WTC11 (cell line): ENCODE data around the gene TRAPPC4. TPM values are rescaled to one million over a fixed set of nuclear protein-coding genes. Genes with fewer than 3 reads are reported as not detected.

ENCODE experiments used
- ATAC-seq: fragments of 200-7000 bp; cut with Tn5 transposase; 2 replicates; pipeline ENCODE4 v1.10.0; 2021; ENCODE audit warnings: mild to moderate bottlenecking, moderate library complexity
- CTCF ChIA-PET: fragments of 300-600 bp; sonication (Branson Sonifier 250); formaldehyde crosslinking; loops from one replicate; lab custom pipeline; 2021; ENCODE audit warnings: antibody characterized with exemption; lab: Charles Lee
- POLR2A ChIA-PET: fragments of 350-600 bp; sonication (Branson Sonifier 250); formaldehyde crosslinking; loops from one replicate; lab custom pipeline; 2021; ENCODE audit warnings: antibody characterized with exemption; lab: Charles Lee
- DNase-seq: peaks from one replicate; pipeline ENCODE4 v3.0.0; 2021; ENCODE audit warnings: low spot score
- H3K27ac Mint-ChIP-seq: 2 replicates; pipeline ENCODE4 v1.8.0; 2021; ENCODE audit warnings: mixed read lengths
- H3K27me3 Mint-ChIP-seq: 2 replicates; pipeline ENCODE4 v1.8.0; 2021; ENCODE audit warnings: low read depth, mild to moderate bottlenecking, moderate library complexity, mixed read lengths
- H3K36me3 Mint-ChIP-seq: 2 replicates; pipeline ENCODE4 v1.8.0; 2021; ENCODE audit warnings: mixed read lengths
- H3K4me1 Mint-ChIP-seq: 2 replicates; pipeline ENCODE4 v1.8.0; 2022; ENCODE audit warnings: mixed read lengths
- H3K4me3 Mint-ChIP-seq: 2 replicates; pipeline ENCODE4 v1.8.0; 2021; ENCODE audit warnings: mild to moderate bottlenecking, moderate library complexity, mixed read lengths
- H3K9me3 Mint-ChIP-seq: 2 replicates; pipeline ENCODE4 v1.8.0; 2021; ENCODE audit warnings: mixed read lengths
- E2F5 ChIP-seq: sonication (generic); formaldehyde crosslinking; IDR thresholded peaks from 2 replicates; pipeline ENCODE4 v1.8.1; 2022; ENCODE audit warnings: mild to moderate bottlenecking, moderate library complexity, missing genetic modification reagents
- EMX1 ChIP-seq: fragments of 250-450 bp; sonication (Bioruptor Pico); IDR thresholded peaks from 2 replicates; pipeline ENCODE4 v1.8.0; 2021; ENCODE audit warnings: mild to moderate bottlenecking
- ETV6 ChIP-seq: sonication (generic); formaldehyde crosslinking; IDR thresholded peaks from 2 replicates; pipeline ENCODE4 v1.8.1; 2022; ENCODE audit warnings: mild to moderate bottlenecking, missing genetic modification reagents
- GRHL2 ChIP-seq: fragments of 250-450 bp; sonication (Bioruptor Pico); IDR thresholded peaks from 2 replicates; pipeline ENCODE4 v1.8.0; 2022; ENCODE audit warnings: mild to moderate bottlenecking, moderate library complexity; ENCODE audit not compliant: insufficient replicate concordance, severe bottlenecking
- KAT7 ChIP-seq: sonication (generic); formaldehyde crosslinking; IDR thresholded peaks from 2 replicates; pipeline ENCODE4 v1.8.1; 2023; ENCODE audit warnings: missing genetic modification reagents, mild to moderate bottlenecking, borderline replicate concordance
- NFATC4 ChIP-seq: fragments of 250-450 bp; sonication (Bioruptor Pico); IDR thresholded peaks from 2 replicates; pipeline ENCODE4 v1.9.0; 2021; ENCODE audit warnings: mild to moderate bottlenecking
- PRRX2 ChIP-seq: fragments of 250-450 bp; sonication (Bioruptor Pico); IDR thresholded peaks from 2 replicates; pipeline ENCODE4 v1.8.0; 2021; ENCODE audit warnings: mild to moderate bottlenecking
- SMAD3 ChIP-seq: sonication (generic); formaldehyde crosslinking; IDR thresholded peaks from 2 replicates; pipeline ENCODE4 v1.8.0; 2022; ENCODE audit warnings: missing genetic modification reagents, mild to moderate bottlenecking, borderline replicate concordance
- USF1 ChIP-seq: sonication (generic); formaldehyde crosslinking; IDR thresholded peaks from 2 replicates; pipeline ENCODE4 v1.8.0; 2022; ENCODE audit warnings: mild to moderate bottlenecking, missing genetic modification reagents
- ZMAT4 ChIP-seq: fragments of 250-450 bp; sonication (Bioruptor Pico); IDR thresholded peaks from 2 replicates; pipeline ENCODE4 v1.9.0; 2021; ENCODE audit warnings: mild to moderate bottlenecking
- ZNF121 ChIP-seq: sonication (generic); formaldehyde crosslinking; IDR thresholded peaks from 2 replicates; pipeline ENCODE4 v1.8.0; 2023; ENCODE audit warnings: missing genetic modification reagents
- ZNF532 ChIP-seq: fragments of 250-450 bp; sonication (Bioruptor Pico); IDR thresholded peaks from 2 replicates; pipeline ENCODE4 v1.9.0; 2021; ENCODE audit warnings: mild to moderate bottlenecking, borderline replicate concordance
- ZSCAN18 ChIP-seq: fragments of 250-450 bp; sonication (Bioruptor Pico); IDR thresholded peaks from 2 replicates; pipeline ENCODE4 v2.1.2; 2022; ENCODE audit warnings: mild to moderate bottlenecking, moderate library complexity
- total RNA-seq: library from RNA; stranded (reverse); gene quantifications from 3 replicates; pipeline ENCODE4 v1.2.3, GENCODE V29; 2021
- TF ChIP-seq, protein P1 (sequence below): sonication (generic); formaldehyde crosslinking; IDR thresholded peaks from 2 replicates; pipeline ENCODE4 v1.8.1; 2023; ENCODE audit warnings: mild to moderate bottlenecking, missing genetic modification reagents, moderate library complexity

The TRAPPC4 gene
- total RNA-seq, 1 experiment from 2014 or later: 75.7 TPM

GRCh38 chr11:119000906-119001305, 17.7 kb upstream of the TRAPPC4 start:
- POLR2A ChIA-PET: no interaction called here

DNA sequence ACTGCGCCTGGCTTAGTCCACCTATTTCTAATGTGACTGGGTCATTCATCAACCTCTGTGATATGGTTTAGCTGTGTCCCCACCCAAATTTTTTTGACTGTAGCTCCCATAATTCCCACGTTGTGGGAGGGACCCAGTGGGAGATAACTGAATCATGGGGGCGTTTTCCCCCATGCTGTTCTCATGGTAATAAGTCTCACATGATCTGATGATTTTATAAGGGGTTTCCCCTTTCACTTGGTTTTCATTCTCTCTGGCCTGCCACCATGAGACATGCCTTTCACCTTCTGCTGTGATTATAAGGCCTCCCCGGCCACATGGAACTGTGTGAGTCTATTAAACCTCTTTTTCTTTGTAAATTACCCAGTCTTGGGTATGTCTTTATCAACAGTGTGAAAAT, 11.9 kb upstream of the TRAPPC4 start:
- no peak for DNase-seq
- H3K4me3 Mint-ChIP-seq: no peak overlapping the region
- TF ChIP-seq NFATC4 (CRISPR knock-in tag) (no peak), ZSCAN18 (no peak), EMX1 (no peak), PRRX2 (CRISPR knock-in tag) (no peak)
- TF ChIP-seq, all 79 proteins: peak for 0
- ATAC-seq: no peak
- Mint-ChIP-seq H3K27ac (peak overlapping the region; percentile 19; the same call in 1 of the 2 replicates), H3K9me3 (no peaks in the 10 kb centered on the region), H3K27me3 (no peaks in the 10 kb centered on the region), H3K4me1 (no peaks in the 10 kb centered on the region), H3K36me3 (peaks cover 47% of the 10 kb centered on the region)
- CTCF ChIA-PET: no interaction called here
- POLR2A ChIA-PET: no interaction called here

More at GRCh38 chr11:119000906-119001305, 17.7 kb upstream of the TRAPPC4 start:
- H3K27ac Mint-ChIP-seq: peak overlapping the region; percentile 12; the same call in 1 of the 2 replicates
- no peaks in the 10 kb centered on the region for H3K9me3 Mint-ChIP-seq
- no peaks in the 10 kb centered on the region for H3K27me3 Mint-ChIP-seq
- H3K4me3 Mint-ChIP-seq: no peak overlapping the region
- peaks cover 26% of the 10 kb centered on the region for H3K4me1 Mint-ChIP-seq
- CTCF ChIA-PET: no interaction called here
- H3K36me3 Mint-ChIP-seq: peaks cover 42% of the 10 kb centered on the region
- DNase-seq (no peak), ATAC-seq (no peak)
- TF ChIP-seq ZMAT4 (CRISPR knock-in tag) (no peak), SMAD3 (no peak), ETV6 (CRISPR knock-in tag) (no peak), USF1 (CRISPR knock-in tag) (no peak), KAT7 (no peak), ZNF121 (CRISPR knock-in tag) (no peak), E2F5 (CRISPR knock-in tag) (no peak), ZNF532 (no peak), GRHL2 (CRISPR knock-in tag) (no peak)
- TF ChIP-seq, protein P1, sequence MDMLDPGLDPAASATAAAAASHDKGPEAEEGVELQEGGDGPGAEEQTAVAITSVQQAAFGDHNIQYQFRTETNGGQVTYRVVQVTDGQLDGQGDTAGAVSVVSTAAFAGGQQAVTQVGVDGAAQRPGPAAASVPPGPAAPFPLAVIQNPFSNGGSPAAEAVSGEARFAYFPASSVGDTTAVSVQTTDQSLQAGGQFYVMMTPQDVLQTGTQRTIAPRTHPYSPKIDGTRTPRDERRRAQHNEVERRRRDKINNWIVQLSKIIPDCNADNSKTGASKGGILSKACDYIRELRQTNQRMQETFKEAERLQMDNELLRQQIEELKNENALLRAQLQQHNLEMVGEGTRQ (CRISPR knock-in tag): no peak
